Activated CD4-positive, alpha-beta T cell treated with anti-CD3 and anti-CD28 coated beads, Interleukin-2, amount 10 ng/mL, durations not matched to agents 7 days and 5 days (primary cell): Measurements from ENCODE around the gene ZNF605. TPM values are rescaled to one million over a fixed set of nuclear protein-coding genes. Genes with fewer than 3 reads are reported as not detected.
"Not testable (repeated sequence)": the region's sequence is repeated elsewhere in the genome, so short reads cannot be mapped to it uniquely, and the experiment has no call there.

Experiments
- CTCF ChIA-PET: fragments of 350-600 bp; sonication (Branson Sonifier 250); formaldehyde crosslinking; loops from one replicate; lab custom pipeline; 2021; ENCODE audit warnings: antibody characterized with exemption; lab: Charles Lee
- POLR2A ChIA-PET: fragments of 350-600 bp; sonication (Branson Sonifier 250); formaldehyde crosslinking; loops from one replicate; lab custom pipeline; 2021; ENCODE audit warnings: antibody characterized with exemption; lab: Charles Lee
- DNase-seq: peaks from one replicate; pipeline ENCODE4 v3.0.0-alpha.2; 2020
- H3K27ac Mint-ChIP-seq: one replicate; pipeline ENCODE4 v1.8.0; 2021; ENCODE audit warnings: mild to moderate bottlenecking, moderate library complexity, mixed read lengths
- H3K27me3 Mint-ChIP-seq: one replicate; pipeline ENCODE4 v1.8.0; 2021; ENCODE audit warnings: mixed read lengths
- H3K36me3 Mint-ChIP-seq: one replicate; pipeline ENCODE4 v1.8.0; 2021; ENCODE audit warnings: low read depth, mixed read lengths
- H3K4me1 Mint-ChIP-seq: one replicate; pipeline ENCODE4 v1.8.0; 2021; ENCODE audit warnings: mixed read lengths
- H3K4me3 Mint-ChIP-seq: one replicate; pipeline ENCODE4 v1.8.0; 2021; ENCODE audit warnings: mild to moderate bottlenecking, moderate library complexity, mixed read lengths
- H3K9me3 Mint-ChIP-seq: one replicate; pipeline ENCODE4 v1.8.0; 2021; ENCODE audit warnings: mixed read lengths
- total RNA-seq, 2 experiments: library from RNA; stranded (reverse); gene quantifications; one replicate each; pipeline ENCODE4 v1.2.3, GENCODE V29; 2021

ZNF605 gene
- total RNA-seq = 10 to 100 TPM; 11.5 to 12.4 TPM

- Mint-ChIP-seq H3K27me3 (no peaks in the 10 kb centered on the region), H3K4me3 (peak within 1 kb of the TSS; percentile 90), H3K36me3 (peaks cover 37% of the 10 kb centered on the region), H3K9me3 (peaks cover 31% of the 10 kb centered on the region), H3K27ac (peak within 1 kb of the TSS; percentile 95), H3K4me1 (peaks cover 23% of the 10 kb centered on the region)
- peak; percentile 91 for DNase-seq
- ChIA-PET CTCF (interaction anchor here (0.6 kb wide), 1 partner anchor 250 kb away, joined by 3 read pairs; no protein-coding TSS in a partner anchor), POLR2A (interaction anchor here (0.6 to 0.7 kb wide), 2 partner anchors 35 to 190 kb away, joined by 3 to 7 read pairs; no protein-coding TSS in a partner anchor)
Measured at GRCh38 chr12:132956011-132956788, at the start of gene ZNF605. Gene ZNF605 (minus strand): TSS chr12:132956306. CDS start chr12:132945635, 10,671 bp downstream.

- peaks cover 62% of the 10 kb centered on the region for H3K9me3 Mint-ChIP-seq
- CTCF ChIA-PET = interaction anchor here (0.7 to 1.7 kb wide), 2 partner anchors 10 to 16 kb away, joined by 3 to 4 read pairs; no protein-coding TSS in a partner anchor
Measured at GRCh38 chr12:132998741-132999140, 42.6 kb upstream of the ZNF605 start.

GRCh38 chr12:132986885-132987225, 30.7 kb upstream of the ZNF605 start:
- peaks cover 30% of the 10 kb centered on the region for H3K4me1 Mint-ChIP-seq
- peaks cover 39% of the 10 kb centered on the region for H3K9me3 Mint-ChIP-seq
- CTCF ChIA-PET = interaction anchor here (0.8 to 1.8 kb wide), 6 partner anchors 19 to 216 kb away, joined by 3 to 5 read pairs (median 4); partner anchors contain the start of gene ZNF268
- H3K4me3 Mint-ChIP-seq = peak overlapping the region; percentile 90
- peaks cover 64% of the 10 kb centered on the region for H3K36me3 Mint-ChIP-seq
- H3K27me3 Mint-ChIP-seq = no peaks in the 10 kb centered on the region
- peak overlapping the region; percentile 95 for H3K27ac Mint-ChIP-seq
- no peak for DNase-seq
- POLR2A ChIA-PET = no interaction called here

More at GRCh38 chr12:132998741-132999140, 42.6 kb upstream of the ZNF605 start:
- H3K4me3 Mint-ChIP-seq = no peak overlapping the region
- H3K4me1 Mint-ChIP-seq = no peaks in the 10 kb centered on the region
- POLR2A ChIA-PET = no interaction called here
- no peak overlapping the region for H3K27ac Mint-ChIP-seq
- DNase-seq = no peak
- H3K36me3 Mint-ChIP-seq = peaks cover 80% of the 10 kb centered on the region
- no peaks in the 10 kb centered on the region for H3K27me3 Mint-ChIP-seq

GRCh38 chr12:132986001-132986884, 30.1 kb upstream of the ZNF605 start, which contains the start of gene ZNF26:
Gene ZNF26 (plus strand): TSS chr12:132986367. CDS start chr12:132986841, 474 bp downstream.
- H3K27me3 Mint-ChIP-seq = no peaks in the 10 kb centered on the region
- CTCF ChIA-PET = interaction anchor here (0.6 to 1.8 kb wide), 5 partner anchors 39 to 217 kb away, joined by 3 to 4 read pairs (median 3); no protein-coding TSS in a partner anchor
- H3K4me3 Mint-ChIP-seq = peak within 1 kb of the TSS; percentile 90
- H3K36me3 Mint-ChIP-seq = peaks cover 59% of the 10 kb centered on the region
- peak within 1 kb of the TSS; percentile 95 for H3K27ac Mint-ChIP-seq
- POLR2A ChIA-PET = no interaction called here
- H3K9me3 Mint-ChIP-seq = peaks cover 39% of the 10 kb centered on the region
- peak; percentile 91 for DNase-seq
- peaks cover 30% of the 10 kb centered on the region for H3K4me1 Mint-ChIP-seq

- H3K4me3 Mint-ChIP-seq, H3K4me1 Mint-ChIP-seq, H3K27me3 Mint-ChIP-seq, H3K27ac Mint-ChIP-seq, H3K36me3 Mint-ChIP-seq, CTCF ChIA-PET, POLR2A ChIA-PET: not testable (repeated sequence)
- peaks cover 45% of the 10 kb centered on the region for H3K9me3 Mint-ChIP-seq
- peak; percentile 37 for DNase-seq
Measured at GRCh38 chr12:132976870-132977269, 20.8 kb upstream of the ZNF605 start.

- peaks cover 49% of the 10 kb centered on the region for H3K9me3 Mint-ChIP-seq
- no peaks in the 10 kb centered on the region for H3K4me1 Mint-ChIP-seq
- H3K4me3 Mint-ChIP-seq = no peak overlapping the region
- ChIA-PET CTCF (no interaction called here), POLR2A (no interaction called here)
- no peak overlapping the region for H3K27ac Mint-ChIP-seq
- no peak for DNase-seq
- peaks cover 4% of the 10 kb centered on the region for H3K36me3 Mint-ChIP-seq
- no peaks in the 10 kb centered on the region for H3K27me3 Mint-ChIP-seq
Measured at GRCh38 chr12:132972374-132972773, 16.3 kb upstream of the ZNF605 start.

- ChIA-PET POLR2A (interaction anchor here (0.6 kb wide), 1 partner anchor 220 kb away, joined by 4 read pairs; no protein-coding TSS in a partner anchor), CTCF (interaction anchor here (0.9 kb wide), 1 partner anchor 9 kb away, joined by 3 read pairs; no protein-coding TSS in a partner anchor)
- no peak for DNase-seq
- H3K4me1 Mint-ChIP-seq = no peaks in the 10 kb centered on the region
- H3K4me3 Mint-ChIP-seq = no peak overlapping the region
- H3K27me3 Mint-ChIP-seq = no peaks in the 10 kb centered on the region
- H3K9me3 Mint-ChIP-seq = peaks cover 40% of the 10 kb centered on the region
- no peak overlapping the region for H3K27ac Mint-ChIP-seq
- peaks cover 22% of the 10 kb centered on the region for H3K36me3 Mint-ChIP-seq
Measured at GRCh38 chr12:132967736-132968135, 11.6 kb upstream of the ZNF605 start.

GRCh38 chr12:132966676-132967415, 10.7 kb upstream of the ZNF605 start:
- DNase-seq = no peak
- H3K27ac Mint-ChIP-seq = no peak overlapping the region
- no peaks in the 10 kb centered on the region for H3K27me3 Mint-ChIP-seq
- ChIA-PET CTCF (interaction anchor here (0.9 kb wide), 1 partner anchor 8 kb away, joined by 3 read pairs; no protein-coding TSS in a partner anchor), POLR2A (interaction anchor here (0.6 kb wide), 1 partner anchor 221 kb away, joined by 4 read pairs; no protein-coding TSS in a partner anchor)
- no peaks in the 10 kb centered on the region for H3K4me1 Mint-ChIP-seq
- peaks cover 33% of the 10 kb centered on the region for H3K9me3 Mint-ChIP-seq
- no peak overlapping the region for H3K4me3 Mint-ChIP-seq
- H3K36me3 Mint-ChIP-seq = peaks cover 24% of the 10 kb centered on the region

GRCh38 chr12:132965796-132966195, 9.7 kb upstream of the ZNF605 start:
- ChIA-PET CTCF (no interaction called here), POLR2A (no interaction called here)
- DNase-seq = no peak
- peaks cover 29% of the 10 kb centered on the region for H3K36me3 Mint-ChIP-seq
- no peaks in the 10 kb centered on the region for H3K4me1 Mint-ChIP-seq
- H3K9me3 Mint-ChIP-seq = peaks cover 31% of the 10 kb centered on the region
- no peak overlapping the region for H3K4me3 Mint-ChIP-seq
- no peaks in the 10 kb centered on the region for H3K27me3 Mint-ChIP-seq
- H3K27ac Mint-ChIP-seq = no peak overlapping the region

GRCh38 chr12:132963947-132964346, 7.8 kb upstream of the ZNF605 start:
- POLR2A ChIA-PET, H3K4me1 Mint-ChIP-seq, H3K4me3 Mint-ChIP-seq, DNase-seq, CTCF ChIA-PET, H3K27ac Mint-ChIP-seq, H3K27me3 Mint-ChIP-seq: not testable (repeated sequence)
- Mint-ChIP-seq H3K36me3 (peaks cover 34% of the 10 kb centered on the region), H3K9me3 (peaks cover 33% of the 10 kb centered on the region)

GRCh38 chr12:132961790-132962189, 5.7 kb upstream of the ZNF605 start:
- POLR2A ChIA-PET, H3K27ac Mint-ChIP-seq, DNase-seq, H3K27me3 Mint-ChIP-seq, H3K4me3 Mint-ChIP-seq, H3K4me1 Mint-ChIP-seq: not testable (repeated sequence)
- CTCF ChIA-PET = interaction anchor here (1.6 kb wide), 1 partner anchor 35 kb away, joined by 4 read pairs; no protein-coding TSS in a partner anchor
- H3K36me3 Mint-ChIP-seq = peaks cover 38% of the 10 kb centered on the region
- peaks cover 30% of the 10 kb centered on the region for H3K9me3 Mint-ChIP-seq
